ENCODE data around the gene RAB3GAP2. TPM values are rescaled to one million over a fixed set of nuclear protein-coding genes. Genes with fewer than 3 reads are reported as not detected.
"Not testable (repeated sequence)": the region's sequence is repeated elsewhere in the genome, so short reads cannot be mapped to it uniquely, and the experiment has no call there.

Gene RAB3GAP2
- total RNA-seq, 2 experiments from 2014 or later = 49.5 to 55.4 TPM

GRCh38 chr1:220137019-220137786 lies 135.1 kb downstream of the RAB3GAP2 start:
- peak overlapping the region; percentile 8 for H3K4me3 Mint-ChIP-seq
- peaks cover 12% of the 10 kb centered on the region for H3K4me1 Mint-ChIP-seq
- ChIA-PET CTCF (interaction anchor here (1.2 kb wide), 1 partner anchor 30 kb away, joined by 4 read pairs; no protein-coding TSS in a partner anchor), POLR2A (interaction anchor here (0.6 kb wide), 1 partner anchor 638 kb away, joined by 4 read pairs; no protein-coding TSS in a partner anchor)
- DNase-seq = peak; percentile 41
- H3K27me3 Mint-ChIP-seq = no peaks in the 10 kb centered on the region
- H3K27ac Mint-ChIP-seq = peak overlapping the region; percentile 67
- no peaks in the 10 kb centered on the region for H3K9me3 Mint-ChIP-seq
- peaks cover 53% of the 10 kb centered on the region for H3K36me3 Mint-ChIP-seq (ENCODE audit: low read depth)

- Mint-ChIP-seq H3K36me3 (ENCODE audit: low read depth) (peaks cover 46% of the 10 kb centered on the region), H3K9me3 (no peaks in the 10 kb centered on the region), H3K4me1 (peaks cover 14% of the 10 kb centered on the region), H3K27ac (no peak overlapping the region), H3K4me3 (no peak overlapping the region), H3K27me3 (no peaks in the 10 kb centered on the region)
- ChIA-PET POLR2A (no interaction called here), CTCF (interaction anchor here (1.2 kb wide), 1 partner anchor 31 kb away, joined by 4 read pairs; no protein-coding TSS in a partner anchor)
- DNase-seq = no peak
Observed at GRCh38 chr1:220135755-220136154, 136.5 kb downstream of the RAB3GAP2 start.

GRCh38 chr1:220129479-220130210 lies 142.6 kb downstream of the RAB3GAP2 start:
- CTCF ChIA-PET = no interaction called here
- Mint-ChIP-seq H3K27ac (no peak overlapping the region), H3K9me3 (peaks cover 3% of the 10 kb centered on the region), H3K4me3 (no peak overlapping the region), H3K27me3 (no peaks in the 10 kb centered on the region), H3K4me1 (peaks cover 2% of the 10 kb centered on the region), H3K36me3 (ENCODE audit: low read depth) (peaks cover 43% of the 10 kb centered on the region)
- POLR2A ChIA-PET = no interaction called here
- no peak for DNase-seq

- no peak overlapping the region for H3K27ac Mint-ChIP-seq
Observed at GRCh38 chr1:220127076-220127475, 145.2 kb downstream of the RAB3GAP2 start.

GRCh38 chr1:220124542-220124941 lies 147.7 kb downstream of the RAB3GAP2 start:
- CTCF ChIA-PET = interaction anchor here (1.2 to 1.3 kb wide), 2 partner anchors 9 to 21 kb away, joined by 3 to 5 read pairs; no protein-coding TSS in a partner anchor
- H3K4me3 Mint-ChIP-seq = no peak overlapping the region
- peaks cover 3% of the 10 kb centered on the region for H3K9me3 Mint-ChIP-seq
- peaks cover 18% of the 10 kb centered on the region for H3K36me3 Mint-ChIP-seq (ENCODE audit: low read depth)
- H3K27me3 Mint-ChIP-seq = no peaks in the 10 kb centered on the region
- no peak overlapping the region for H3K27ac Mint-ChIP-seq
- no peak for DNase-seq
- POLR2A ChIA-PET = no interaction called here
- peaks cover 2% of the 10 kb centered on the region for H3K4me1 Mint-ChIP-seq

More at GRCh38 chr1:220127076-220127475, 145.2 kb downstream of the RAB3GAP2 start:
- H3K27me3 Mint-ChIP-seq = no peaks in the 10 kb centered on the region
- ChIA-PET POLR2A (no interaction called here), CTCF (no interaction called here)
- DNase-seq = no peak
- H3K4me3 Mint-ChIP-seq = no peak overlapping the region
- H3K4me1 Mint-ChIP-seq = peaks cover 3% of the 10 kb centered on the region
- H3K36me3 Mint-ChIP-seq (ENCODE audit: low read depth) = peaks cover 28% of the 10 kb centered on the region
- peaks cover 3% of the 10 kb centered on the region for H3K9me3 Mint-ChIP-seq

GRCh38 chr1:220123889-220124288 lies 148.4 kb downstream of the RAB3GAP2 start:
- Mint-ChIP-seq H3K4me3 (no peak overlapping the region), H3K9me3 (no peaks in the 10 kb centered on the region), H3K4me1 (peaks cover 2% of the 10 kb centered on the region), H3K36me3 (ENCODE audit: low read depth) (peaks cover 16% of the 10 kb centered on the region), H3K27me3 (no peaks in the 10 kb centered on the region), H3K27ac (no peak overlapping the region)
- CTCF ChIA-PET = interaction anchor here (0.6 to 1.3 kb wide), 3 partner anchors 8 to 26 kb away, joined by 3 to 6 read pairs (median 5); no protein-coding TSS in a partner anchor
- POLR2A ChIA-PET = no interaction called here
- peak; percentile 26 for DNase-seq

- ChIA-PET POLR2A (no interaction called here), CTCF (interaction anchor here (1.3 to 1.6 kb wide), 2 partner anchors 19 to 33 kb away, joined by 3 read pairs; partner anchors contain the start of gene BPNT1)
- H3K27me3 Mint-ChIP-seq = no peaks in the 10 kb centered on the region
- no peaks in the 10 kb centered on the region for H3K9me3 Mint-ChIP-seq
- H3K36me3 Mint-ChIP-seq (ENCODE audit: low read depth) = peaks cover 15% of the 10 kb centered on the region
- peaks cover 2% of the 10 kb centered on the region for H3K4me1 Mint-ChIP-seq
- no peak overlapping the region for H3K4me3 Mint-ChIP-seq
- no peak overlapping the region for H3K27ac Mint-ChIP-seq
- no peak for DNase-seq
Observed at GRCh38 chr1:220123066-220123465, 149.2 kb downstream of the RAB3GAP2 start.

- Mint-ChIP-seq H3K4me1 (peaks cover 2% of the 10 kb centered on the region), H3K36me3 (ENCODE audit: low read depth) (peaks cover 13% of the 10 kb centered on the region), H3K9me3 (no peaks in the 10 kb centered on the region), H3K4me3 (no peak overlapping the region), H3K27ac (no peak overlapping the region), H3K27me3 (no peaks in the 10 kb centered on the region)
- POLR2A ChIA-PET = no interaction called here
- CTCF ChIA-PET = interaction anchor here (0.6 to 1.6 kb wide), 3 partner anchors 30 to 82 kb away, joined by 3 read pairs; partner anchors contain the start of gene BPNT1
- DNase-seq = no peak
Observed at GRCh38 chr1:220121791-220122530, 150.3 kb downstream of the RAB3GAP2 start.

GRCh38 chr1:220119043-220119512 lies 153.2 kb downstream of the RAB3GAP2 start:
- Mint-ChIP-seq H3K9me3 (no peaks in the 10 kb centered on the region), H3K27ac (no peak overlapping the region), H3K27me3 (no peaks in the 10 kb centered on the region), H3K4me3 (no peak overlapping the region), H3K36me3 (ENCODE audit: low read depth) (peaks cover 25% of the 10 kb centered on the region), H3K4me1 (peaks cover 1% of the 10 kb centered on the region)
- CTCF ChIA-PET = interaction anchor here (0.6 kb wide), 1 partner anchor 103 kb away, joined by 4 read pairs; no protein-coding TSS in a partner anchor
- DNase-seq = no peak
- POLR2A ChIA-PET = no interaction called here

GRCh38 chr1:220113136-220113695 lies 159.0 kb downstream of the RAB3GAP2 start:
- H3K36me3 Mint-ChIP-seq (ENCODE audit: low read depth) = peaks cover 37% of the 10 kb centered on the region
- no peaks in the 10 kb centered on the region for H3K9me3 Mint-ChIP-seq
- no peaks in the 10 kb centered on the region for H3K27me3 Mint-ChIP-seq
- POLR2A ChIA-PET = no interaction called here
- H3K4me3 Mint-ChIP-seq = peak overlapping the region; percentile 5
- peak; percentile 43 for DNase-seq
- H3K4me1 Mint-ChIP-seq = peaks cover 6% of the 10 kb centered on the region
- CTCF ChIA-PET = interaction anchor here (0.7 to 2.2 kb wide), 7 partner anchors 11 to 122 kb away, joined by 3 to 10 read pairs (median 3); partner anchors contain the start of gene BPNT1
- no peak overlapping the region for H3K27ac Mint-ChIP-seq

- H3K4me3 Mint-ChIP-seq, H3K4me1 Mint-ChIP-seq, H3K27me3 Mint-ChIP-seq, POLR2A ChIA-PET, H3K27ac Mint-ChIP-seq, H3K9me3 Mint-ChIP-seq, DNase-seq: not testable (repeated sequence)
- H3K36me3 Mint-ChIP-seq (ENCODE audit: low read depth) = peaks cover 40% of the 10 kb centered on the region
- CTCF ChIA-PET = interaction anchor here (0.7 to 2.2 kb wide), 7 partner anchors 13 to 122 kb away, joined by 3 to 10 read pairs (median 3); partner anchors contain the start of gene BPNT1
Observed at GRCh38 chr1:220112600-220112999, 159.7 kb downstream of the RAB3GAP2 start.

GRCh38 chr1:220110473-220110872 lies 161.8 kb downstream of the RAB3GAP2 start:
- CTCF ChIA-PET, POLR2A ChIA-PET, H3K4me1 Mint-ChIP-seq: not testable (repeated sequence)

More at GRCh38 chr1:220110473-220110872, 161.8 kb downstream of the RAB3GAP2 start:
- H3K36me3 Mint-ChIP-seq (ENCODE audit: low read depth) = peaks cover 37% of the 10 kb centered on the region
- not testable (repeated sequence) for H3K4me3 Mint-ChIP-seq, H3K9me3 Mint-ChIP-seq, H3K27me3 Mint-ChIP-seq, H3K27ac Mint-ChIP-seq, DNase-seq
